Neural cell (in vitro differentiated cells): Measurements from ENCODE around the gene ZBTB2. TPM values are rescaled to one million over a fixed set of nuclear protein-coding genes. Genes with fewer than 3 reads are reported as not detected.

ENCODE experiments used
- H2AFZ ChIP-seq: fragments of 200-600, 300-800 bp; sonication (generic), shearing (Covaris generic); 2 replicates; pipeline ENCODE4 v1.6.0; 2014; ENCODE audit warnings: low read depth, mild to moderate bottlenecking, antibody characterized with exemption, low read length, moderate library complexity
- H3F3A ChIP-seq: fragments of 200-600 bp; shearing (Covaris generic); 2 replicates; pipeline ENCODE4 v1.6.1; 2016; ENCODE audit warnings: mild to moderate bottlenecking, moderate library complexity, mixed read lengths, antibody characterized with exemption, low read length; ENCODE audit not compliant: insufficient read depth, poor library complexity, severe bottlenecking
- H3K27ac ChIP-seq: fragments of 200-600, 300-800 bp; sonication (generic), shearing (Covaris generic); 2 replicates; pipeline ENCODE4 v1.5.1; 2014; ENCODE audit warnings: mild to moderate bottlenecking, low read length, moderate library complexity
- H3K27me3 ChIP-seq: fragments of 300-800, 200-600 bp; sonication (generic), shearing (Covaris generic); 2 replicates; pipeline ENCODE4 v1.6.0; 2014; ENCODE audit warnings: mild to moderate bottlenecking, low read depth, low read length, moderate library complexity; ENCODE audit not compliant: insufficient read depth
- H3K36me3 ChIP-seq: fragments of 300-800, 200-600 bp; sonication (generic), shearing (Covaris generic); 2 replicates; pipeline ENCODE4 v1.5.1; 2014; ENCODE audit warnings: mild to moderate bottlenecking, antibody characterized with exemption, low read length, moderate library complexity; ENCODE audit not compliant: insufficient read depth
- H3K4me2 ChIP-seq: fragments of 300-800, 200-600 bp; sonication (generic), shearing (Covaris generic); 2 replicates; pipeline ENCODE4 v1.6.0; 2014; ENCODE audit warnings: mild to moderate bottlenecking, low read length
- H3K4me3 ChIP-seq: fragments of 300-800, 200-600 bp; sonication (generic), shearing (Covaris generic); 2 replicates; pipeline ENCODE4 v1.5.1; 2014; ENCODE audit warnings: mild to moderate bottlenecking, low read length, moderate library complexity
- H3K79me2 ChIP-seq: fragments of 200-600 bp; shearing (Covaris generic); replicated peaks from 2 replicates; pipeline ENCODE4 v1.6.0; 2014; ENCODE audit warnings: mild to moderate bottlenecking, low read length, moderate library complexity; ENCODE audit not compliant: insufficient read depth
- H3K9ac ChIP-seq: fragments of 300-800, 200-600 bp; sonication (generic), shearing (Covaris generic); 2 replicates; pipeline ENCODE4 v1.6.1; 2016; ENCODE audit warnings: mild to moderate bottlenecking, low read length, mixed read lengths
- H3K9me2 ChIP-seq: fragments of 200-600 bp; shearing (Covaris generic); 2 replicates; pipeline ENCODE4 v1.6.1; 2016; ENCODE audit warnings: mild to moderate bottlenecking, low read length, mixed read lengths; ENCODE audit not compliant: insufficient read depth
- H3K9me3 ChIP-seq: fragments of 200-600, 300-800 bp; sonication (generic), shearing (Covaris generic); 2 replicates; pipeline ENCODE4 v1.6.1; 2016; ENCODE audit warnings: mild to moderate bottlenecking, mixed run types, low read length, moderate library complexity, mixed read lengths
- H4K20me1 ChIP-seq: fragments of 200-600 bp; shearing (Covaris generic); 2 replicates; pipeline ENCODE4 v1.6.1; 2016; ENCODE audit warnings: mild to moderate bottlenecking, mixed run types; ENCODE audit not compliant: insufficient read depth
- CTCF ChIP-seq: fragments of 450-650 bp; IDR thresholded peaks from 2 replicates; pipeline ENCODE4 v1.5.1; 2014; ENCODE audit warnings: antibody characterized with exemption, mild to moderate bottlenecking, moderate library complexity; ENCODE audit not compliant: poor library complexity, severe bottlenecking
- EP300 ChIP-seq: fragments of 450-650 bp; conservative IDR thresholded peaks from 2 replicates; pipeline ENCODE4 v1.6.1; 2014; ENCODE audit warnings: antibody characterized with exemption, mild to moderate bottlenecking, moderate library complexity; ENCODE audit not compliant: poor library complexity, severe bottlenecking
- EZH2 ChIP-seq: fragments of 200-600, 300-800 bp; shearing (Covaris generic), sonication (generic); IDR thresholded peaks from 2 replicates; pipeline ENCODE4 v1.6.1; 2014; ENCODE audit warnings: antibody characterized with exemption, low read length, borderline replicate concordance, mild to moderate bottlenecking; ENCODE audit not compliant: insufficient read depth, poor library complexity, severe bottlenecking
- MXI1 ChIP-seq: fragments of 450-650 bp; conservative IDR thresholded peaks from 2 replicates; pipeline ENCODE4 v1.6.1; 2014; ENCODE audit warnings: antibody characterized with exemption, mild to moderate bottlenecking; ENCODE audit not compliant: poor library complexity, severe bottlenecking
- POLR2AphosphoS5 ChIP-seq: IDR thresholded peaks from 2 replicates; pipeline ENCODE4 v1.6.1; 2012
- RAD21 ChIP-seq: fragments of 450-650 bp; conservative IDR thresholded peaks from 2 replicates; pipeline ENCODE4 v1.6.1; 2014; ENCODE audit warnings: antibody characterized with exemption, mild to moderate bottlenecking, moderate library complexity
- REST ChIP-seq: IDR thresholded peaks from 2 replicates; pipeline ENCODE4 v1.6.1; 2012; ENCODE audit warnings: borderline replicate concordance
- SMC3 ChIP-seq: fragments of 450-650 bp; conservative IDR thresholded peaks from 2 replicates; pipeline ENCODE4 v1.6.1; 2014; ENCODE audit warnings: antibody characterized with exemption, mild to moderate bottlenecking, moderate library complexity; ENCODE audit not compliant: poor library complexity
- TAF1 ChIP-seq: IDR thresholded peaks from 2 replicates; pipeline ENCODE4 v1.6.1; 2012; ENCODE audit warnings: low read depth
- polyA plus RNA-seq: library from polyadenylated mRNA; depleted of rRNA; stranded (reverse); fragments of >200 nt; gene quantifications from 2 replicates; pipeline ENCODE4 v1.2.3, GENCODE V29; 2014

ZBTB2 gene
- polyA plus RNA-seq, 1 donor from 2014 or later = 10.3 TPM

GRCh38 chr6:151381722-151382121 is 9.6 kb downstream of the ZBTB2 start:
- H3K27ac ChIP-seq = no peak overlapping the region
- H3K79me2 ChIP-seq = peaks cover 19% of the 10 kb centered on the region
- H3K4me2 ChIP-seq = no peak overlapping the region
- H3K9me3 ChIP-seq = no peaks in the 10 kb centered on the region
- no peaks in the 10 kb centered on the region for H4K20me1 ChIP-seq
- no peak overlapping the region for H2AFZ ChIP-seq
- no peaks in the 10 kb centered on the region for H3K9me2 ChIP-seq
- no peaks in the 10 kb centered on the region for H3K36me3 ChIP-seq
- H3K9ac ChIP-seq = no peak overlapping the region
- H3K4me3 ChIP-seq = no peak overlapping the region
- H3K27me3 ChIP-seq = no peaks in the 10 kb centered on the region
- no peak for TF ChIP-seq MXI1
- no peak for TF ChIP-seq EZH2
- no peak for TF ChIP-seq SMC3
- no peak for TF ChIP-seq EP300
- TF ChIP-seq RAD21 = no peak
- TF ChIP-seq CTCF = no peak
- no peak for TF ChIP-seq REST
- no peak for TF ChIP-seq POLR2AphosphoS5
- TF ChIP-seq TAF1 = no peak
- H3F3A ChIP-seq = no peaks in the 10 kb centered on the region

- Histone ChIP-seq H3F3A (no peaks in the 10 kb centered on the region), H3K27me3 (no peaks in the 10 kb centered on the region), H3K27ac (no peak overlapping the region), H2AFZ (no peak overlapping the region), H3K79me2 (peaks cover 10% of the 10 kb centered on the region), H3K9me2 (no peaks in the 10 kb centered on the region), H3K4me2 (no peak overlapping the region), H3K4me3 (no peak overlapping the region), H3K36me3 (no peaks in the 10 kb centered on the region), H4K20me1 (no peaks in the 10 kb centered on the region), H3K9ac (no peak overlapping the region), H3K9me3 (no peaks in the 10 kb centered on the region)
- no peak for TF ChIP-seq CTCF
- TF ChIP-seq POLR2AphosphoS5 = no peak
- TF ChIP-seq EZH2 = no peak
- TF ChIP-seq TAF1 = no peak
- TF ChIP-seq RAD21 = no peak
- TF ChIP-seq REST = no peak
- no peak for TF ChIP-seq MXI1
- TF ChIP-seq EP300 = no peak
These were observed 10.5 kb downstream of the ZBTB2 start for GRCh38 chr6:151380848-151381205.
